Activated effector memory CD4-positive, alpha-beta T cell treated with Interleukin-2 at 50 U/mL for 16 hours (primary cell): ENCODE measurements around the gene TFAP2A.

Experiments
- DNase-seq: peaks from one replicate; pipeline ENCODE4 v3.0.0-alpha.2; 2020

The TFAP2A gene

GRCh38 chr6:10382322-10382721, 32.6 kb downstream of the TFAP2A start:
- no peak for DNase-seq

- DNase-seq: no peak
Measured at GRCh38 chr6:10381830-10382208, 33.1 kb downstream of the TFAP2A start.

GRCh38 chr6:10381133-10381829, 33.6 kb downstream of the TFAP2A start:
- no peak for DNase-seq

DNA sequence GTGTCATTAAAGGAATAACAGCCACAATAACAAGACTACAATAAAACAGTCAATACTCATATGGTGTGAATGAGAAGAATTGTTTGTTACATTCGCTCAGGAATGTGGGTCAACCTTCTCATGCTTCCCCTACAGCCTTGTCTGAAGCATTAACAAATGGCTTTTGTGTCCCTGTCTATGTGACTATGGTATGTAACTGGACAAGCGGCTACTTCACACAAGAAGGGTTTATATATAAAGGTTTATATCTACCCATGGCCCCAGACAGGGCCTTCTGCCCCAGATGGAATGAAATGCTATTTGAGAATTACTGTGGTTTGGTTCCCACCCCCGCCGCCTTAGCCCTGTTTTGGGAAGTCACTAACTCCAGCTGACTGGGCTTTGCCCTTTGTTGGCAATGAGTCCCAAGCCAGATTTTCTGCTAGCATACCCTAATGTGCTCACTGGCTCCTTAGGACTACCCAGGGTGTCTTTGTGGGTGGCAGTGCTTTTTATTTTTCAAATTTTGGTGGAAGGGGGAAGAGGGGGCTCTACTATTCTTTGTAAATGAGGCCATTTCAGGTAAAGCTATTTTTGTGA, 39.4 kb downstream of the TFAP2A start:
- no peak for DNase-seq

DNA sequence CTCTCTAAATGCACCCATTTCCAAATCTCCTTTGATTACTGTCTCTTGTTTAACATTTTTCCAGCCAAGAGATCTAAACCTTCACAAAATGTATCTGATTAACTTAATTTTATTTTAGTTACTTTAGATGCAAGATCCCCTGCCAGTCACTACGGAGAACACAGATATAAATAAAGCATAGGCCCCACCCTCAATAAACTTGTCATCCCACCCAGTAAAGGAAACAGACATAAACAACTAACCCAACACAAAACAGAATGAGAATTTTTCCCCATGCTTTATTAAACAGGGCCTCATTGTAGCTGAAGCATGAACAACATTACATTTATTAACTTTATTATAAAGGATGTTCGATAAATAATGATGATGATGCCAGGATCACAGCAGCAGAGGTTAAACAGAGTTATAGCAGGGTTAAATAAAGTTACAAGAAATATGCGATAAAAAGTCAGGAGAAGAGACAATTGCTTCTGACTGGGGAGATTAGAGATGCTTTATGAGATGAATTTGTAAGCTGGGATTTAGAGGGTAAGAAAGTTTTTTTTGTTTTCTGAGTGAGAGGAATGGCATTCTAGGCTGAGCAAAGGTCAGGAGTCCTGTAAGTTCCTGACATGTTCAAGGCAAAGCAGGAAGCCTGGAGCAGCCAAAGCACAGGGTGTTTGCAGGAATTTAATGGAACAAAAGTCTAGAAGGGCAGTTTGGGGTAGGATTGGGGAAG, 41.1 kb downstream of the TFAP2A start:
- no peak for DNase-seq

DNA sequence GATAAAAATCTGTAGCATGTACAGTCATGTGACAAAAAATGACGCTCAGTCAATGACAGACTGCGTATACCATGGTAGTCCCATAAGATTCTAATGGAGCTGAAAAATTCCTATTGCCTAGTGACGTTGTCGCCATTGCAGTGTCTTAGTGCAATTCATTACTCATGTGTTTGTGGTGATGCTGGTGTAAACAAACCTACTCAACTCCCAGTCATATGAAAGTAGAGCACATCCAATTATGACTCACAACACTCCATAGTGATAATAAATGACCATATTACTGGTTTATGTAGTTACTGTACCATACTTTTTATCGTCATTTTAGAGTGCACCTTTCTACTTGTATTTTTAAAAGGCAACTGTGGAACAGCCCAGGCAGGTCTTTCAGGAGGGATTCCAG, 45.0 kb downstream of the TFAP2A start:
- no peak for DNase-seq

DNA sequence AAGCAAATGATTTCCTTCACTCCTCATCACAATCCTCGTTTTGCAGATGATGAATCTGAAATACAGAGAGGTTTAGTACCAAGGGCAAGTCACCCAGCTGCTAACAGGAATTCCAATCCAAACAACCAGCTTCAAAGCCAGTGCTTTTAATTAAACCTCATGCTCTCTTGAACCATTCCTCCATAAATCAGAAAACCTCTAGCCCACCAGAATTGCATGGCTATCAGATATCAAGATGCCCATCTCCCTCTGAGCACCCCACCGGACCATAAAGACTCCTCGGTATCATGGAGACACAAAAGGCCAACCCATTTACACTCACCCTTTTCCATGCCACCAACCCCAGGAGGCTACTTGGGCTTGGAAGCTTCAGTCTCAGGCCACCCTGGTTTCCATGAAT, 46.0 kb downstream of the TFAP2A start:
- no peak for DNase-seq

GRCh38 chr6:10363911-10364310, 51.0 kb downstream of the TFAP2A start:
- no peak for DNase-seq

GRCh38 chr6:10362300-10362699, 52.6 kb downstream of the TFAP2A start:
- DNase-seq: no peak

DNA sequence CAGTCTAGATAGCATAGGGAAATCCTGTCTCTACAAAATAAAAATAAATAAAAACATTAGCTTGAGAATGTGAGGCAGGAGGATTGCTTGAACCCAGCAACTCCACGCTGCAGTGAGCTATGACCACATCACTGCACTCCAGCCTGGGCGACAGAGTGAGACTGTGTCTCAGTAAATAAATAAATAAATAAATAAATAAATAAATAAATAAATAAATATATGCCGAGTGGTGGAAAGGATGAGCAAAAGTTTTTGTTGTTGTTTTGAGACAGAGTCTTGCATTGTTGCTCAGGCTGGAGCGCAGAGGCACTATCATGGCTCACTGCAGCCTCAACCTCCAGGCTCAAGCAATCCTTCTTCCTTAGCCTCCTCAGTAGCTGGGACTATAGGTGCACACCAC, 53.4 kb downstream of the TFAP2A start:
- no peak for DNase-seq

GRCh38 chr6:10359581-10359980, 55.3 kb downstream of the TFAP2A start:
- no peak for DNase-seq

- no peak for DNase-seq
Measured at GRCh38 chr6:10355115-10355702, 59.7 kb downstream of the TFAP2A start.

- no peak for DNase-seq
Measured at GRCh38 chr6:10351791-10352190, 63.1 kb downstream of the TFAP2A start.

GRCh38 chr6:10350720-10351119, 64.2 kb downstream of the TFAP2A start:
- DNase-seq: no peak

GRCh38 chr6:10347561-10348327, 67.1 kb downstream of the TFAP2A start:
- no peak for DNase-seq
